Heart left ventricle (tissue), 16 donors: ENCODE results near the gene RAVER1. TPM values are rescaled to one million over a fixed set of nuclear protein-coding genes. Genes with fewer than 3 reads are reported as not detected.
"Not testable (repeated sequence)": the region's sequence is repeated elsewhere in the genome, so short reads cannot be mapped to it uniquely, and the experiment has no call there.

ENCODE experiments used
- ATAC-seq, 4 donors: fragments of 200-7000 bp; cut with Tn5 transposase; one replicate each; pipeline ENCODE4 v1.9.1; 2020 to 2022; ENCODE audit warnings: moderate library complexity in 4 of 4, mild to moderate bottlenecking in 3 of 4, moderate number of reproducible peaks in 1 of 4
- DNase-seq, 5 donors: peaks; one replicate each; pipeline ENCODE4 v3.0.0-alpha.2; 2020
- H3K27ac ChIP-seq, 12 donors: fragments of 200-600 bp; sonication (generic) in 4 of 12; one replicate each; pipeline versions ENCODE4 v1.5.0 to v1.8.0; 2016 to 2022; ENCODE audit warnings: mild to moderate bottlenecking in 2 of 12
- H3K27me3 ChIP-seq, 9 donors: fragments of 200-600 bp; sonication (generic) in 2 of 9; one replicate each; pipeline versions ENCODE4 v1.5.1 to v1.8.0; 2016 to 2022; ENCODE audit warnings: mild to moderate bottlenecking in 3 of 9
- H3K36me3 ChIP-seq, 9 donors: fragments of 200-600 bp; sonication (generic) in 2 of 9; one replicate each; pipeline versions ENCODE4 v1.5.0 to v1.8.0; 2018 to 2022; ENCODE audit warnings: mild to moderate bottlenecking in 2 of 9
- H3K4me1 ChIP-seq, 12 donors: fragments of 200-600 bp; sonication (generic) in 4 of 12; one replicate each; pipeline versions ENCODE4 v1.5.0 to v1.8.0; 2016 to 2022; ENCODE audit warnings: mild to moderate bottlenecking in 3 of 12
- H3K4me3 ChIP-seq, 12 donors: fragments of 200-600 bp; sonication (generic) in 4 of 12; one replicate each; pipeline versions ENCODE4 v1.5.0 to v1.8.0; 2017 to 2022; ENCODE audit warnings: mild to moderate bottlenecking in 9 of 12, moderate library complexity in 4 of 12
- H3K9me3 ChIP-seq, 12 donors: fragments of 200-600 bp; sonication (generic) in 4 of 12; one replicate each; pipeline versions ENCODE4 v1.5.0 to v1.8.0; 2016 to 2022; ENCODE audit warnings: mild to moderate bottlenecking in 1 of 12
- POLR2A ChIP-seq, 2 donors: fragments of 450-650 bp; IDR thresholded peaks; one replicate each; pipeline ENCODE4 v1.6.1; 2017; ENCODE audit warnings: antibody characterized with exemption in 2 of 2, mild to moderate bottlenecking in 2 of 2, moderate library complexity in 2 of 2
- WGBS, 4 donors: extraction: QIAGEN DNeasy Blood & Tissue Kit in 2 of 4; methylation state at CpG; one replicate each; pipeline versions ENCODE4 v1.1.5 to v1.1.7; 2013 to 2018; 5-methylcytosine and 5-hydroxymethylcytosine counted together
- intact Hi-C, 10 donors: fragments of 100-400 bp; cut with DNase I; formaldehyde crosslinking; loops; one replicate each; pipeline versions ENCODE4 v1.11.1 to v1.14.2; 2022
- long read RNA-seq, 3 donors: library from polyadenylated mRNA; unstranded; transcript quantifications; one replicate each; pipeline ENCODE4 v2.0.0, GENCODE V29; 2020 to 2021
- polyA plus RNA-seq, 2 donors: library from polyadenylated mRNA; stranded (reverse); fragments of 200-250 nt; gene quantifications; one replicate each; pipeline ENCODE4 v1.2.3, GENCODE V29; 2013
- total RNA-seq, 9 donors: library from RNA; depleted of rRNA in 2 of 9; stranded (reverse); fragments of >200 nt in 2 of 9; fragmentation: NEBNext Ultra II Directional in 3 of 9; extraction: Animal tissue kit (Norgen Biotek cat#: 25700) in 3 of 9; gene quantifications; one replicate each; pipeline versions ENCODE4 v1.1.0 to v1.2.4, GENCODE V29; 2016 to 2023
- TF ChIP-seq, protein P1 (sequence below), 12 donors: fragments of 200-600 bp; sonication (generic) in 4 of 12; IDR thresholded peaks; one replicate each; pipeline versions ENCODE4 v1.5.0 to v1.8.0; 2018 to 2022; ENCODE audit warnings: antibody characterized with exemption in 12 of 12, mild to moderate bottlenecking in 5 of 12
- donor health status: ischemic (EF 13 %, LVEDD 7.1; RV severe dilation, severe dysfunction).
- donor health status: healthy with polysubstance abuse.
- donor health status: DM: no; HTN: yes; CAD: no.
- donor health status: DM: no; HTN: no; CAD: no.
- donor health status: ischemic (EF 25% LVEDD 6.9; RV normal size, moderate dysfunction).
- donor health status: ischemic (EF 25% LVEDD 5.7; RV mildly dilated, moderate dysfunction).
- donor health status: healthy.
- donor health status: DM: yes; HTN: yes; CAD: no.
- donor health status: ischemic (EF 35%, LVEDD 5.7; RV mildly dilated, moderate dysfunction).
- donor health status: nonischemic (EF 11% LVEDD 7.7; RV severe dilation, severe dysfunction).
- donor health status: DM: yes; HTN: yes; CAD: no.
- donor health status: PGD.
- donor health status: ischemic (EF 29% LVEDD 5.4; RV normal size, mild dysfunction).
- donor health status: nonischemic (EF 23%, LVEDD 6.1; RV moderate dilation, normal function).

The RAVER1 gene, protein sequence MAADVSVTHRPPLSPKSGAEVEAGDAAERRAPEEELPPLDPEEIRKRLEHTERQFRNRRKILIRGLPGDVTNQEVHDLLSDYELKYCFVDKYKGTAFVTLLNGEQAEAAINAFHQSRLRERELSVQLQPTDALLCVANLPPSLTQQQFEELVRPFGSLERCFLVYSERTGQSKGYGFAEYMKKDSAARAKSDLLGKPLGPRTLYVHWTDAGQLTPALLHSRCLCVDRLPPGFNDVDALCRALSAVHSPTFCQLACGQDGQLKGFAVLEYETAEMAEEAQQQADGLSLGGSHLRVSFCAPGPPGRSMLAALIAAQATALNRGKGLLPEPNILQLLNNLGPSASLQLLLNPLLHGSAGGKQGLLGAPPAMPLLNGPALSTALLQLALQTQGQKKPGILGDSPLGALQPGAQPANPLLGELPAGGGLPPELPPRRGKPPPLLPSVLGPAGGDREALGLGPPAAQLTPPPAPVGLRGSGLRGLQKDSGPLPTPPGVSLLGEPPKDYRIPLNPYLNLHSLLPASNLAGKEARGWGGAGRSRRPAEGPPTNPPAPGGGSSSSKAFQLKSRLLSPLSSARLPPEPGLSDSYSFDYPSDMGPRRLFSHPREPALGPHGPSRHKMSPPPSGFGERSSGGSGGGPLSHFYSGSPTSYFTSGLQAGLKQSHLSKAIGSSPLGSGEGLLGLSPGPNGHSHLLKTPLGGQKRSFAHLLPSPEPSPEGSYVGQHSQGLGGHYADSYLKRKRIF
- total RNA-seq (10 to 100 TPM; 11.5 to 22.5 (median 14.0) TPM), polyA plus RNA-seq (10 to 100 TPM in 1 of 2 donors, 1 to 10 TPM in 1; 5.9 to 17.2 TPM)
- long read RNA-seq, donor 1, partial matches to known transcripts: 4 of 5 reads
- long read RNA-seq, donor 1, other reads (novel, unspliced or antisense): 1 of 5 reads
- long read RNA-seq, donor 2, partial matches to known transcripts: 2 of 7 reads
- long read RNA-seq, donor 2, other reads (novel, unspliced or antisense): 5 of 7 reads
- long read RNA-seq, donor 3, partial matches to known transcripts: 3 of 7 reads
- long read RNA-seq, donor 3, other reads (novel, unspliced or antisense): 4 of 7 reads

DNA sequence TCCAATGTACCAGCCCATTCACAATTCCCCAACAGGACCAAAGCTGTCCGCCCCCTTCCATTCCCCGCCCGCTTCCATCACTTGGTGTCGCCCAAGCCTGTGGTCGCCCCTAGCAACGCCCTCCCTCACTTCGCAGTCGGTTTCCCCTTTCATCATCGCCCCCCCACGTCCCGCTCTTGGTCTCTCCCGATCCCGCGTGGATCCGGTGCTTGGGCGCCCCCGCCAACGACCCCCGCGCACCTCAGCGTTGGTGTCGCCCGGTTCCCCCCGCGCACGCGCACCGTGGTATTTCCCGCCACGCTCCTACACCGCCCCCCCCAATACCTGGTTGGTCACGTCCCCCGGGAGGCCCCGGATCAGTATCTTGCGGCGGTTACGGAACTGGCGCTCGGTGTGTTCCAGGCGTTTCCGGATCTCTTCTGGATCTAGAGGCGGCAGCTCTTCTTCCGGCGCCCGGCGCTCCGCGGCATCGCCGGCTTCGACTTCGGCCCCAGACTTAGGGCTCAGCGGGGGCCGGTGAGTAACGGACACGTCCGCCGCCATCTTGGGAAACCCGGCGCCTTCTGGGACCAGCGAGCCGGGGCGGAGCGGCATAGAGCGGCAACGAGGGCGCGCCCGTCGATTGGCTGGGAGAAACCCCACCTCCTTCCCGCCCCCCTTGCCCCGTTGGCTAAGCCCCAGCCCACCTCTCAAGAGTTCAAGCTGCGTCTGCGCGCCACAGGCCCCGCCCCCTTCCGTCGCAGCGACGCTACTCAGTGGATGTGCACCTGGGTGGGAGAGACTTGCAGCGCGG is at the start of gene RAVER1:
TSS of gene RAVER1 (minus strand) at position 565 of the 793 bp plus-strand sequence. CDS start at position 543, 22 bp downstream.
- no peaks in the 10 kb centered on the region for H3K9me3 ChIP-seq
- ATAC-seq (peak; percentile 93 to 95 (median 94)), DNase-seq (peak; percentile 98 to 99 (median 99))
- peak in 1 of 2 donors; percentile 81 for TF ChIP-seq POLR2A (IDR thresholded peaks at IDR 0.05)
- TF ChIP-seq, protein P1, sequence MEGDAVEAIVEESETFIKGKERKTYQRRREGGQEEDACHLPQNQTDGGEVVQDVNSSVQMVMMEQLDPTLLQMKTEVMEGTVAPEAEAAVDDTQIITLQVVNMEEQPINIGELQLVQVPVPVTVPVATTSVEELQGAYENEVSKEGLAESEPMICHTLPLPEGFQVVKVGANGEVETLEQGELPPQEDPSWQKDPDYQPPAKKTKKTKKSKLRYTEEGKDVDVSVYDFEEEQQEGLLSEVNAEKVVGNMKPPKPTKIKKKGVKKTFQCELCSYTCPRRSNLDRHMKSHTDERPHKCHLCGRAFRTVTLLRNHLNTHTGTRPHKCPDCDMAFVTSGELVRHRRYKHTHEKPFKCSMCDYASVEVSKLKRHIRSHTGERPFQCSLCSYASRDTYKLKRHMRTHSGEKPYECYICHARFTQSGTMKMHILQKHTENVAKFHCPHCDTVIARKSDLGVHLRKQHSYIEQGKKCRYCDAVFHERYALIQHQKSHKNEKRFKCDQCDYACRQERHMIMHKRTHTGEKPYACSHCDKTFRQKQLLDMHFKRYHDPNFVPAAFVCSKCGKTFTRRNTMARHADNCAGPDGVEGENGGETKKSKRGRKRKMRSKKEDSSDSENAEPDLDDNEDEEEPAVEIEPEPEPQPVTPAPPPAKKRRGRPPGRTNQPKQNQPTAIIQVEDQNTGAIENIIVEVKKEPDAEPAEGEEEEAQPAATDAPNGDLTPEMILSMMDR (IDR thresholded peaks at IDR 0.05): peak in 1 of 12 donors; percentile 12
- H3K27me3 ChIP-seq: no peaks in the 10 kb centered on the region
- intact Hi-C loops: loop anchor here in 6 of 10 donors (1.0 to 10.0 kb wide), 6 partner anchors 16 to 63 kb away; partner anchors contain the start of genes TYK2 (in 3 of the 6), ICAM1 (in 2 of the 6), FDX2 (in 1 of the 6) and ICAM4 (in 1 of the 6)
- H3K4me3 ChIP-seq: peak within 1 kb of the TSS; percentile 50 to 90 (median 71)
- peaks cover 0 to 30% (median 24%) of the 10 kb centered on the region in 9 donors for H3K36me3 ChIP-seq
- H3K4me1 ChIP-seq: peaks cover 0 to 36% (median 24%) of the 10 kb centered on the region in 12 donors
- peak within 1 kb of the TSS; percentile 26 to 94 (median 90) for H3K27ac ChIP-seq
- WGBS, 4 donors: 0 to 1% (median 1%) methylated on average over 25 to 82 of the region's 82 CpGs

DNA sequence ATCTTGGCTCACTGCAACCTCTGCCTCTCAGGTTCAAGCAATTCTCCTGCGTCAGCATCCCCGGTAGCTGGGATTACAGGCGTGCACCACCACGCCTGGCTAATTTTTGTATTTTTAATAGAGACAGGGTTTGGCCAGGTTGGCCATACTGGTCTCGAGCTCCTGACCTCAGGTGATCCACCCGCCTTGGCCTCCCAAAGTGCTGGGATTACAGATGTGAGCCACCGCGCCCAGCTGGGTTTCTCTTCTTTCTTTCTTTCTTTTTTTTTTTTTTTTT is 49.8 kb upstream of the RAVER1 start:
- H3K27ac ChIP-seq: peak overlapping the region in 3 of 12 donors; percentile 26 to 55 (median 32)

DNA sequence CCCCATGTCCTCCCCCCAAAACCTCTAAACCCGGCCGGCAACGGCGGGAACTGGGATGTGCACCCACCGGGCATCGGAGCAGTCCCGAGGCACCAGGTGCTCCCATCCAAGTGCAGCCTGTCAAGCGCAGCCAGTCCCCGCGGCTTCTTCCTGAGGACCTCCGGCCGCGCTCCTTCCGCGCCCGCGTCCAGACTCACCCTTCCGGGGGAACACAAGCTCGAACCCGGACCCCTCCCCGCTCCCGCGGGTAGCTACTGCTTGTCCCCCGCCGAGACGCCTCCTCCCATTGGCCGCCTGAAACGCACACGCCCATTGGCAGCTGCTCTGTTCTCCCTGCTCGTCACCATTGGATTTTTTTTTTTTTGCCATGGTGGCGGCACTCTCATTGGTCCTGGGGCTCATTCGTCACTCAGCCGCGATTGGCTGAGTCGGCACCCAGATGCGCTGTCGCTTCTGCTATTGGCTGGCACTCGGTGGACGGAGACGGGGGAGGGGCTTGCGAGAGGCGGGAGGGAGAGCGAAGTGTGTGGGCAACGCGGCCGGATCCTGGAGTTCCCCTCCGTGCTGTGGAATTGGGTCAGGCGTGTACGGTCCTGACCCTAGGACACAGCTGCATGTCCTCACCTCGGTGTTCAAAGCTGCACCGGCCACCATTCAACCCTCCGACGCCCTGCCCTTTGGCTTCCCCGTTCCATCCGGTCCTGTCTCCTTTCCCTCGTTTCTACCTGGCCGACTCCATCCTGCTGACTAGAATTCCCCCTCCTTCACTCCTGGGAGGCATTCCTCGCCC is 47.2 kb upstream of the RAVER1 start, which contains the start of gene TYK2:
TSS of gene TYK2 (minus strand) at position 260 of the 790 bp plus-strand sequence. CDS start 2,166 bp downstream, outside the sequence.
- peak; percentile 97 to 98 (median 98) for DNase-seq
- Histone ChIP-seq H3K4me3 (peak within 1 kb of the TSS; percentile 71 to 99 (median 90)), H3K36me3 (peaks cover 0 to 19% (median 15%) of the 10 kb centered on the region in 9 donors), H3K4me1 (peaks cover 0 to 37% (median 12%) of the 10 kb centered on the region in 12 donors), H3K27ac (peak within 1 kb of the TSS; percentile 41 to 90 (median 82)), H3K27me3 (no peaks in the 10 kb centered on the region), H3K9me3 (no peaks in the 10 kb centered on the region)
- intact Hi-C loops: loop anchor here in 7 of 10 donors (2.0 to 10.0 kb wide), 5 partner anchors 46 to 446 kb away; partner anchors contain the start of genes OLFM2 (in 3 of the 7), RAVER1 (in 3 of the 7), ICAM3 (in 2 of the 7) and EIF3G (in 1 of the 7)
- TF ChIP-seq, protein P1 (IDR thresholded peaks at IDR 0.05): no peak
- TF ChIP-seq POLR2A (IDR thresholded peaks at IDR 0.05): peak in 1 of 2 donors; percentile 66
- ATAC-seq: peak; percentile 99
- 0% methylated on average over 54 to 58 of the region's 58 CpGs for WGBS, 4 donors

More for the DNA sequence above, 49.8 kb upstream of the RAVER1 start:
- peaks cover 0 to 37% (median 12%) of the 10 kb centered on the region in 12 donors for H3K4me1 ChIP-seq
- not testable (repeated sequence) for H3K9me3 ChIP-seq, H3K4me3 ChIP-seq, H3K27me3 ChIP-seq, ATAC-seq, DNase-seq
- intact Hi-C loops: loop anchor here in 7 of 10 donors (5.0 to 10.0 kb wide), 4 partner anchors 48 to 448 kb away; partner anchors contain the start of genes OLFM2 (in 3 of the 7), RAVER1 (in 3 of the 7), ICAM3 (in 2 of the 7) and EIF3G (in 1 of the 7)
- WGBS, 4 donors: 84 to 96% (median 91%) methylated on average over 8 of the region's 8 CpGs
- H3K36me3 ChIP-seq: peaks cover 0 to 10% (median 4%) of the 10 kb centered on the region in 9 donors
